ENCODE measurements around the gene HAPLN3.

HAPLN3 gene

DNA sequence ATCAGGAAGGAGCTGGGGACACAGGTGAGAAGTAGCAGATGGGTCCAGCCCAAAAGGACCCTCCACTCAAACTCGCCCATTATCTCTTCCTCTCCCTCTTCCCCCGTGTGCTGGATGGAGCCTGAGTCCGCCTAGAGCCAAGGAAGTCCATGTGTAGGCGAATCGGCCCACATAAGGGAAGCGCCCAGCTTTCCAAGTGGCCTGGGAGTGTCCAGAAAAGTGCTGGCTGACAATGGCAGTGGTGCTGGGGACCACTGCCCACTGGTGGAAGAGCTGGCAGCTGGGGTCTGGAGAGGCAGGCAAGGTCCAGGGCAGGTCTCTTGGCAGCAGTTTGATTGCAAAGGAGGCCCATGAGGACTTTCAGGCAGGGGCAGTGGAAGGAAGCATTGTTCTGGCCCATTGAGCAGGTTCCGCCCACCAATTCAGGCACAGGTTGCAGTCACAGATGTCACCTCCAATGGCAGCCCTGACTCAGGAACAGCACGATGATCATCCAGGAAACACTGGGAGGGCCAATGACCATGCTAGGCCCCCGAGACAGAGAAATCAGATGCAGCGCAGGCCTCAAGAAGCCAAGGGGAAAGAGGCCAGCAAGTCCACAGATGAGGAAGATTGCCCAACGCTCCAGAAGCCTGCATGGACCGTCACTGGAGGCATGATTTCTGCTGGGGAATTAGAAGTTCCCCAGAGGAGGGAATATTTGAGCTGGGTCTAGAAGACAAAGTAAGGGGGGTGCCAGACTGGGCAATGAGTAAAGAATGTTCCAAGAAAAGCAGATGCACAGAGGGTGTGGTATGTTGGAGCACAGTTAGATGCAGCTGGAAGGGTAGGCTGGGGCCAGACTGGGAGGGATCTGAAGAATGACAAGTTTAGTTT, 14.8 kb upstream of the HAPLN3 start:
- DNase-seq = no peak

DNA sequence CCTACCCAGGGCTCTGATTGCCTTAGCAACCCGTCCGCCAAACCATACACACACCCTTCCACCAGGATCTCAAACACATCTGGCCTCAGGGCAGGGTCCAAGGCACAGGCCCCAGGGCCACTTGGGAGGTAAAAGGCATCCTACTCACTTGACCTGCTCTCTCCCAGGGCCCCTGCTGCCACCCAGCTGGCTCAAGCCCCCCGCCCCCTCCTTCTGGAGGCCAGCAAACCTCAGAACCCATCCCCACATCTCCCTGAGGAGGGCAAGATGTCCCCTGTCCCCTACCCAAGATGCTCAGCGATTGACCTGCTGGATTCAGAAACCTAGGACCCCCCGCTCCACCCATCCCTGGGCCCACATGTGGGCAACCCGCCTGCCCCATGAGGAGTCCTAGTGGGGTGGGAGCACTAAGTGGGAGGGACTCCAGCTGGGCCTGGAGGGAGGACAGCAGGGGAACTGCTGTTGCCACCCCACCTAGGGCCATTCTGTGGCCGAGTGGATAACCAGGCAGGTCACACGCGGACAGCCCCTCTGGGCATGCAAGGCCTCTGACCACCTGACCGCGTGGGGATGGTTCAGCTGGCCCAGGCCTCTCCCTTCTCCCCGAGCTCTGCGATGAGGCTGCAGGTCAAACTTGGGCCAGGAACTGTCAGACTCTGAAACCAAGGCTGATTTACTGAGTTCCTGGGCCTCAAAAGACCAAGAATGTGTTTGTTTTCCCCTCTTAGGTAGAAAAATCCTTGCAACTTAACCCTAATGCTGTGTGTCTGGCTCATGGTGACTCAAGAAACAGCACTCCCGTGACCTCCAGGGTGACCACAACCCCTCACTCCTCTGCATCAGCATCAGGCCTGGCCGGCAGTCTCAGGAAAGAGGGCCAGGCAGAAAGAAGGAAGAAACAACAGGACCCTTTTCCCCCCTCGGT, 13.6 kb upstream of the HAPLN3 start:
- no peak for DNase-seq

DNA sequence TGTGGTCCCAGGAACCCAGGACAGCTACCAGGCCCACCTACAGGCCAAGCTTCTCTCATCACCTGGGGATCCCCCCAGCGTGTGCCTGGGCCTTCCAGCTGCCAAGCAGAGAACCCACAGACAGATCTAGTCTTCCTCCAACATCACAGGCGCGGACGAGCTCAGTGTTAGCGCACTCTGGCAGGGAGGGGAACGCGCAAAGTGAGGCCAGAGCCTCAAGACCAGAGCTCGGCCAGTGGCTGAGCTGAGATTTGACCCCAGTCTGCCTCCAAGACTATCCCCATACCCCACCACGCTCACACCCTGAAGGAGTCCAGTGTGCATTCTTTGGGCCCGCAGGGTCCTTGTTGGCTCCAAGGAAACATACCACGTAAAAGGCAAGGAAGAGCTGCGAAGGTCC, 12.8 kb upstream of the HAPLN3 start:
- no peak for DNase-seq

DNA sequence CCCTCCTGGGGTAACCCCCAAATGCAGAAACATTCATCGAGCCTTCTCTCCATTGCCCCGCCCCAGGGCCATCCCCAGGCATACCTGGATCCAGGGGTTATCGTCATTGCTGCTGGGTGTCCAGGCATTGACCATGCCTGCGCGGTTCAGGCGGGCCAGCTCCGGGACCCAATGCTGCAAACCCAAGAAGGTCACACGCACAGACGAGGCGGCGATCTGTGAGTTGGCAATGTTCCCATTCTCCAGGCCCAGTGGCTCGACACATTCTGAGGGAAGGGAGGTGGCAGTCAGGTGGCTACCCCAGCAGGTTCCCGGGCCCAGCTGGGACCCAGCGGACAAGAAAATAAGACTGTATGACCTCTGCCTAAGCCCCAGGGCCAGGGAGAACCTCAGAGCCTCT, 11.8 kb upstream of the HAPLN3 start:
- DNase-seq = no peak

DNA sequence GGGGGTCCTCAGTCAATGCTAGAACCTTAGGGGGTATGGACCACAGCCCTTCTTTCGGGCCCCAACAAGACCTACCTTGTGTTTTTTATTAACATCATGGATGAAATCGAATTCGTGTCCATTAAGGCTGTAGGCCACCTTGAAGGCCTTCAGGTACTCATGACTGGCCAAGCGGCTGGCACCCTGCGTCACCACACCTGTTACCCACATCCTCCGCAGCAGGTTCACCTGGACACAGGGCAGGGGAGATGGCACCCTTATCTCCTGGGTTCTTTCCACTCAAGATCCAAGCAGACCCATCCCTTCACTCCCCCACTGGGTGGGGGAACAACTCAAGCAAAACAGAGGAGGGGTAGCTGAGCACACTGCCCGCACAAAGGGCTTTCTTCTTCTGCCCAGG, 11.2 kb upstream of the HAPLN3 start:
- no peak for DNase-seq

DNA sequence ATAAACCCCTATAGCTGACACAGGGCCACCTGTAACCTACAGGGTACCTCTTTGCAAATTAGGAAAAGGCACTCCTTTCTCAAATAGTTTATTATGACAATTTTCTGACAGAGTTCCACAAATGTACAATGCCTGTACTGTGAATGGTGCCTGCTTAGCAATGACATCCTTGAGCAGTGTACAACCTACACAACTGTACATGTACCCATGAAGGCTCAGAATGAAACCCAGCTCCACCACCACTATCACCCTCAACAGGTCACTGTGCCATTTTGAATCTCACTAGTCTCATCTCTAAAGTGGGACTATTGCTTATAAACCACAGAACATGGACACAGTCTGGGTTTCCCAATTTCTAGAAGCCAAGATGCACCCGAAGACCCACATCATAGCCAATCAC, 10.8 kb upstream of the HAPLN3 start:
- no peak for DNase-seq

DNA sequence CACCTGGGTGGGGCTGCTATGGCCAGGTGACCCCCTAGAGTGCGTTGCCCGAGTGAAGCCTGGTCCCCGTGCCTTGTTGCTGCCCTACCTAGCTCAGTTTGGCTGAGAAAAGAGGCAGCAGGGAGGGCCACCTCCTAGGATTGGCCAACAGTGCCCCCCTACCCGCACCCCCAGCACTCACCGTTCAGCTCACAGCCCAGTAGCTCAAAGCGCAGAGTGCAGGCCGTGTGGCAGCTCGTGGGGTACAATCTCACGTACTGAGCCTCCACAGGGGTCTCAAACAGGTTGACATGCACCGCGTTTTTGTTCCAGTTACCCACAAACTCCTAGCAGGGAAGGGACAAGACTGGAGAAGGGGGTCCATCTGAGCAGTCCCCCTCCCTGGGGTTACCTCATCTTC, 10.2 kb upstream of the HAPLN3 start:
- DNase-seq = no peak

DNA sequence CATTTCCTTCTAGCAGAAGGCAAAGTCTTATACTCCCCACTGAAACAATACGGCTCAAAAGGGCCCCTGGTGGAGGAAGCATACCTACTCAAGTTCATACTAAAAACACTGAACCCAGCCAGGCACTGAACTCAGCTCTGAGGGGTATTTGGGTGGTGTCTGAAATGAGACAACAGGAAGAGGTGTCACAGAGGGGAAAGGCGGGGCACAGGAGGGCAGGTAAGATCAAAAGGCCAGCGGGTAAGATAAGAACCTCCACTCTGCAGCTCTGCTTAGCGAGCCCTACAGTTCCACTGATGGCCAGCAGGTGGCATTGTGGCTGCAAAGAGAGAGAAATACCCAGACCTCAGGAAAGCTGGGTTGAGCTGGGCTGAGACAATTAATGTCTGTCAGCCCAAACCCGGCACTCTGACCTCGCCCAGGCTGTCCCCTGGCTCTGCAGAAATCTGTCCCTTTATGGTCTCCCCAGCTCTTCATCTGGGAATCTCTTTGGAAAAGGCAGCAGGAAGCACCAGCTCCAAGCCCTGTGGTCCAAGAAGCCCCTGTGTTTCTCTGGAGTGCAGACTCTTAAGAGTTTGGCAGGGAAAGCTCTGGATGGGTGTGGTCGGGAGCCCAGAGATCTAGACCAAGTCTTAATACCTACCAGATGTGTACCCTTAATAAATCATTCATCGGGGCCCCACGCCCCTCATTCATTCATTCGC, 9.4 kb upstream of the HAPLN3 start:
- DNase-seq = peak; percentile 39

DNA sequence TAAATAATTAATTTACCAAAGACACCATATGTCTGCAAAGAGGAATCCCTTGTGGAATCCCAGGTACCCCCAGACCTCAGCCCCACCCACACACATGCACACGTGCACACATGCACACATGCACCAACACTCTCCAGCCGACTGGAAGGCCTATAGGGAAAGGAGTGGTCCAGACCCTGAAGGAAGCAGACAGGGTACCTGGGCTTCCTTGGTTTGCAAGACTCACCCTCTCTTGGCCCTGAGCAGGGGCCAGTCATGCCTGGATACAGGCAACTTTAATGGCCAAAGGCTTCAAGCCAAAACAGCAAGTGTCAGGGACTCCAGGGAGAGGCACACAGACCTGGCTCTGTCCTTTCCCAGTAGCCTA, 8.9 kb upstream of the HAPLN3 start:
- DNase-seq = no peak

DNA sequence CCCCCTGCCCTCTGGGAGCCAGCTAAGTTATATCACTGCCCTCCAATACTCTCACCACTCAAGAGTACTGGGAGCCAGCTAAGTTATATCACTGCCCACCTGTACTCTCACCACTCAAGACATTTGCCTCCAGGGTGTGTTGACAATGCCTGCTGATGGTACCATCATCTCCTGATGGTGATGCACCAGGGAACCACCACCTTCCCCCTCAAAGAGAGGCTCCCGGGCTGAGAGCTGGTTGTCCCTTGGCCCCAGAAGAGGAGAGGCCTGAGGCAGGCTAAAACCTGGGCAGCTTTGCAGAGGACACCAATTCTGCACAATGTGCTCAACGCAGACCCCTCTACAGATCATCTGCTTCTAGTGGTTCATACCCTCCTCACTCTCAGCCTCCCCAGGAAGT, 7.5 kb upstream of the HAPLN3 start:
- no peak for DNase-seq

DNA sequence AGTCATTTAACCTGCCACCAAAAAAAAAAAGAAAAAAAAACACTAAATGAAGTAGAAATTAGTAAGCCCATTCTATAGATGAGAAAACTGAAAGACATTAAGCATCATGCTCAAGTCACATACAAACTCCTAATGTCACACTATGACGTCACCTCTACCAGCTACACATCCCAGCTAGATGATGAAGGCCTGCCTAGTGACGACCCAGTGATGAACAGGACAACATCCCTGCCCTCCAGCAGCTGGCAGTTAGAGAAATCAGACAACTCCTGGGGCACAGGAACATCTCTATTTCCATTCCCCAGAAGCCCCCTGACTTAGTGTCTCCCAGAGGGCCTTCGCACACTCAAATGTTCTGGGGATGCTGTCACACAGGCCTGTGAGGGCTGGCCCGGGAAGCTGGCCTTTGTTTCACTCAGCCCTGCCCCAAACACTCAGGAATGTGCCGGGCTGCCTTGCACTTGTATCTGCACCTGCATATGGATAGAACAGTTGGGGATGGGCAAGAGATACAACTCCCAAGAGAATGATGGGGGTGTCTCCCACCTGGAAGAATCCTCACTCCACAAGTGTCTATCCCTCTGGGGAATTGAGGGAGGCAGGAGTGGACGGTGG, 7.0 kb upstream of the HAPLN3 start:
- DNase-seq = no peak

DNA sequence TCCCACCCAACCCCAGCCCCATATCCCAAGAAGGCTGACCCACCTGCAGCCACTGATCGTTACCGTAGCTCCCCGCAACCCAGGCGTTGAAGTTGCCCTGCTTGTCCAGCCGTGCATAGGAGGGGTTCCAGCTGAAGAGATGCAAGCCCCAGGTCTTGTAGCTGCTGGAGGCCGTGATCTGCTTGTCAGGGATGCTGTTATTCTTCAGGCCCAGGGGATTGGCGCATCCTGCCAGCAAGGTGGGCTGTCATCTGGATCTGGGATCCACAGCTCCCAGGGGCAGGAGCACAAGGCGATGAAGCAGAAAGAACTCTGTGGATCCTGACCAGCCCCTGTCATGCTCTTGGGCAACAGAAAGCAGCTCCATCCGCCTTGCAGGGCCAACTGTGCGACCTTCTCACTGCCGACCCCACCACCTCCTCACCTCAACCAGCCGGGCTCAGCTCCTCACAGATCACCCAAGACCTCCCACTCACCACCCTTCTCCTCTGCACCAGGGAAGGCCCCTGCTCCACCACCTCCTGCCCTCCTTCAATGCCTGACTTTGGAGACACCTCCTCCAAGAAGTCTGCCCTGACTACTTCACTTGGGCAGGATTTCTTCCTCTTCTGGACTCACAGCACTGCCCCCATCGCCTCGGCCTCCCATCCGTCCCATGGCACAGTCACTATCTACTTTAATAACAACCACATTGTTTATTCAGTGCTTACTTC, 6.3 kb upstream of the HAPLN3 start:
- no peak for DNase-seq

DNA sequence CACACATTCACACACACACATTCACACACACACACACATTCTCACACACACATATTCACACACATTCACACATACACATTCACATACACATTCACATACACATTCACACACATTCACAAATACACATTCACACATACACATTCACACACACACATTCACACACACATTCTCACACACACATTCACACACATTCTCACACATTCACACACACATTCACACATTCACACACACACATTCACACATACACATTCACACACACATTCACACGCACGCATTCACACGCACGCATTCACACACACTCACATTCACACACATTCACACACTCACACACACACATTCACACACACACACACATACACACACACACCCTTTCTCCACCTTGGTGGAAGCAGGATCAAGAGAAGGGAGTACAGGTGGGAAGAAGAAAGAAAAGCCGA, 5.7 kb upstream of the HAPLN3 start:
- no peak for DNase-seq

DNA sequence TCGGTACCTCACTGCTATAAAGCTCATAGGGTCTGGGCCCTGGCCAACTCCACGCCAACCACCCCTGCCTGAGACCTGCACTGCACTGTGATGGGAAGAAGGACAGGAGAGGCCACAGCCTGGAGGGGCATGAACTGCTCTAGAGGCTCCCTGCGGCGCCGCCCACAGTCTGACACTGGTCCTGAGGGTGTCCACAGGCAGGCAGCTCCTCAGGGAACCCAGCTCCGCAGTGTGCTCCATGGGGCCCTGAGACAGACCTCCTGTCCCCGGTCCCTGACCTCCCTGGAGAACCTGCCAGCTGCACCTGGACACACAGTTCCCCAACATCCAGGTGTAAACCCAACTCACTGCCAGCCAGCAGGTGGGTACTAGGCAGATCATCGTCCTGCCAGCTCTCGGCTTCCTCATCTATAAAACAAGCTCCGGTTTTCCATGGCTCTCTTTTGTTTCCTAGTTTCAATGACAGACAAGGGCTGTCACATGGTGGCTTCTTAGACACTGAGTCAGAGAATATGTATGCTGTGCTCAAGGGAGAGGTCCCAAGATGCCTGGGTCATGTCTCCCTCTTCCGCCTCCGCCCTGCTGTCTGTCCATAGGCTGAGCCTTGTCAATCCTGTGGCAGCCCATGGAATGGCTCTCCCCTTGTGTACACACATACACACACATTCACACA, 5.1 kb upstream of the HAPLN3 start:
- no peak for DNase-seq

DNA sequence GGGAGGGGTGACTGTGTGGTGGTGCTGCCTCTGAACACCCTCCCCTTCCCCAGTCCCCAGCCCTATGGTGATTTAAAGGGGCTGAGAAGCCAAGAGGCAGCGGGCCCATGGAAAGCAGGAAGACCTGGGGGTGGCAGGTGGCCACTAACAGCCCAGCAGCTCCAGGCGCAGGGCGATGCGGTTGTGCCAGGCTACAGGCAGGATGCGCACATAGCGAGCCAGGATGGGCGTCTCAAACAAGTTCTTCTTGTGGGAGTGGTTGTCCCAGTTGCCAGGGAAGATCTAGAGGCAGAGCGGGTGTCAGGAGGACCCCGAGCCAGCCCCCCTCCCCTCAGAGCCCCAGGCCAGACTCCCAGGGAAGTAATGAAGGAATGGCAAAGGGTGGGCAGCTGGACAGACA, 3.9 kb upstream of the HAPLN3 start:
- DNase-seq = no peak

DNA sequence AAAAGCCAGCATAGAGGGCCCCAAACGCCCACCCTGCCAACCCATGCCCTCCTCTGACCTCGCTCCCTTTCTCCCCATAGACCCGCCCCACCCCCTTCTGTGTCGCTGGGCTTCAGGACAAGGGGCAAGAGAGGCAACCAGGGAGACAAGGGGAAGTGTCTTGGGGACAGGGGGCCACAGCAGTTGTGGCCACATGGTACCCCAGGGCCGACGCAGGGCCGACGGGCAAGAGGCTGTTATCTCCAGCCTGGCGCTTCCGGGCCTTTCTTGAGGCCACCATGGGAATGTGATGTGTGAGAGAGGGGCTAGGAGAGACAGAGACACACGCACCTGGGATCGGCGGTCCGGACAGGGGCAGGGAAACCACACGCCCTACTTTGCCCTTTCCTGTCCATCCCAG, 3.4 kb upstream of the HAPLN3 start:
- DNase-seq = no peak

DNA sequence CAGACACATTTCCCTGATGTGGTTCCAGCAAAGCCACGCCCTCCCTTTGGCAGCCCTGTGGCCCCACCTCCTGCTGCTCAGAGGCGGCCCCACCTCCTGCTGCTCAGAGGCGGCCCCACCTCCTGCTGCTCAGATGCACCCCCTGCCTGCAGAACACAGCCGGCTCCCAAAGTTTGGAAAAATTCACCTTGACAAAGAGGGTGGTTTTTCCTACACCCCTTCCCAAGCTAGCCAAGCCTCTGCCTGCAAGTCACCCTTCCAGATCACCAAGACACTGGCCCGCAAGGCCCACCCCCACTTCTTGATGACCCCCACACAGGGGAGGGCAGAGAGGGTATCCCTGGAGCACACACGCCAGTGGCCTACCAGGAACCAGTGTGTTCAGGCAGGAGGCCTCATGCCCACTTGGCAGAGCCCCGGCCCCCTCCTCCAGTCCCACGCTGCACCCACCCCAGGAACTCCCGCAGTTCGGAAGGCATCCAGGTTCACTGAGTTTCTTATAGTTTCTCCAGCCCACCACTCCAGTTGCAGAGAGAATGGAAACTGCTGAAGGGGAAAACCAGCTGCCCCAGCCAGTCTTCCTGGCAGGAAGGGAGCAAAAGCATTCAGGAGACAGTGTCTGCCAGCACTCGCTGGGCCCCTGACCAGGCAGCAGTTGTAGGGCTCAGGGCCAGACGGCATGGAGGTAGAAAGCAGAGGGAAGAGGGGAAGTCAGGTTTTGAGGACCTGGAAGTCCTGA, 2.3 kb upstream of the HAPLN3 start:
- no peak for DNase-seq

DNA sequence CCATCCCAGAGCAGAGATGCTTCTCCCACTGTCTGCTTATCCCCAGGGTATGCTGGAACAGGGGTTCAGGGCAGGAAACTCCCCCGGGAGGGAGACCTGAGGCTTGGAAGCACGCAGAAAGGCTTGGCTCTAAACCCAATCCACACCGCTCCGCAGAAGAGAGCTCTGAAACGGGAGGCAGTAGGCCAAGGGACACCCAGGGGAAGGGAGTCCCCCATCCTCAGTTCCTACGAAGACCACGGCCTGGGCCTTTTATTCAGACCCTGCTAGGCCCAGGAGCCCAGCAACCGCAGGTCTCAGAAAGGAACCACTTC, 1.8 kb upstream of the HAPLN3 start:
- no peak for DNase-seq

DNA sequence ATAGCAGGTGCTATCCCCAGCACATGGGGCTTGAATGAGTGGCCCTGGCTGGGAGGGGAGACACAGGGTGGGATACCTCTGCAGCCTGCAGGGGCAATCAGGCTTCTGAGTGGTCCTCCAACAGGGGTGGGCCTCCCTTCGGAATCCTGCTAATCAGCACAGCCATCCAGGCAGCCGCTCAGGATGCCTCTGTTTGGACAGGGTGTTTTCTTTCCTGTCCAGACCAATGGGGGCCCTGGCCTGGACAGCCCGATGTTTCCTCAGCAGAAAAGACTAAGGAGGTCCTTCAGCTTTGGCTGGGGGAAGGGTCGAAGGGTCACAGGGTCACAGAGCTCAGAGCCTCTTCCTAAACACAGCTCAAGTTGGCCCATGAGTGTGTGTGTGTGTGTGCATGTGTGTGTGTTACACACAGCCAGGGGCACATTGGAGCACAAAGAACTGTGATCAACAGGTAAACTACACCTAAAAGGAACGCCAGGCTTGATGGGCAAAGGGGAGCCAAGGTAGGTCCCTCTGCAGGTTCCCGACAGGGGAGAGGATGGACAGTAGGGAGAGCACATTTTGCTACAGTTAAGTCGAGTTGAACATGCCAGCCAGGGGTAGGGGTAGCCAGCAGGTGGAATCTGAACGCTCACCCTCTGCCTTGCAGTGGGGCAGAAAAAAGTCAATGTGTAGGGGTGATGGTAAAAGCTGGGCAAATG, 1.1 kb upstream of the HAPLN3 start:
- DNase-seq = no peak

DNA sequence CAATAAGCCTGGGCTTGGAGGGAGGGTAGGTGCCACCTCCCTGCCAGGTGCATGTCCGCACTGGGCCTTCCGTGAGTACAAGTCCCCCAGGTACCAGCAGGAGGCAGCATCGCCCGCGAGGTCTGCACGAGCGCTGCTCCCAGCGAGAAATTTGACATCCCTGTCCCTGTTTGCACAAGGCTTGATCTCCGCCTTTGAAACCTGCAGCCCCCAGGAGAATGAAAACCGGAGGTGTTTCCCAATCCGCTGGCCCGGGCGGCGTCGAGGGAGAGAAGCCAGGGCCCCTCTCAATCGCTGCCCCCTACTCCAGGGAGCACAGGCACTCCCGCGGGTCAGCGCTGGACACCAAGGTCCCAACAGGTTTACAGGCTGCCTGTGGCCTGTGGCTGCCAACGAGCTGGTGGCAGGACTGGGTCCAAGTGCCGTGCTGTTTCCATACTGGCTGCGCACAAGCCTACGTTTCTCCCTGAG, 961 bp downstream of the HAPLN3 start:
- no peak for DNase-seq
